Tibial nerve (tissue), 4 donors: ENCODE data around the gene SPRING1. TPM values are rescaled to one million over a fixed set of nuclear protein-coding genes. Genes with fewer than 3 reads are reported as not detected.

Source experiments
- DNase-seq, 2 donors: peaks; one replicate each; pipeline ENCODE4 v3.0.0-alpha.2; 2019; ENCODE audit warnings: low spot score in 2 of 2
- H3K27ac ChIP-seq, 4 donors: fragments of 200-600 bp; sonication (generic) in 3 of 4; one replicate each; pipeline ENCODE4 v1.5.1; 2017 to 2019; ENCODE audit warnings: mild to moderate bottlenecking in 1 of 4
- H3K27me3 ChIP-seq, 2 donors: fragments of 200-600 bp; sonication (generic) in 1 of 2; one replicate each; pipeline versions ENCODE4 v1.5.1 to v1.6.0; 2017 to 2019
- H3K36me3 ChIP-seq, 3 donors: fragments of 200-600 bp; sonication (generic); one replicate each; pipeline ENCODE4 v1.5.1; 2018 to 2019
- H3K4me1 ChIP-seq, 4 donors: fragments of 200-600 bp; sonication (generic) in 3 of 4; one replicate each; pipeline ENCODE4 v1.5.1; 2017 to 2019
- H3K4me3 ChIP-seq, 4 donors: fragments of 200-600 bp; sonication (generic) in 3 of 4; one replicate each; pipeline ENCODE4 v1.5.1; 2017 to 2019; ENCODE audit warnings: mild to moderate bottlenecking in 1 of 4, moderate library complexity in 1 of 4
- H3K9me3 ChIP-seq, 4 donors: fragments of 200-600 bp; sonication (generic) in 3 of 4; one replicate each; pipeline ENCODE4 v1.5.1; 2017 to 2019
- EP300 ChIP-seq, 2 donors: sonication (generic); formaldehyde crosslinking; IDR thresholded peaks; one replicate each; pipeline ENCODE4 v1.6.1; 2017; ENCODE audit warnings: antibody characterized with exemption in 2 of 2, mild to moderate bottlenecking in 1 of 2
- POLR2A ChIP-seq, 2 donors: fragments of 450-650 bp; IDR thresholded peaks; one replicate each; pipeline ENCODE4 v1.6.1; 2017; ENCODE audit warnings: antibody characterized with exemption in 2 of 2, mild to moderate bottlenecking in 2 of 2, moderate library complexity in 2 of 2
- WGBS, 2 donors: methylation state at CpG; one replicate each; pipeline ENCODE4 v1.1.5; 2018; 5-methylcytosine and 5-hydroxymethylcytosine counted together
- total RNA-seq, 4 donors: library from RNA; depleted of rRNA; stranded (reverse); fragments of >200 nt; gene quantifications; one replicate each; pipeline ENCODE4 v1.1.0, GENCODE V29; 2016
- TF ChIP-seq, protein P1 (sequence below), 5 experiments: fragments of 200-600 bp in 3 of 5; fragments of 450-650 bp in 2 of 5; sonication (generic) in 3 of 5; IDR thresholded peaks; one replicate each; pipeline ENCODE4 v1.5.1; 2016 to 2019; ENCODE audit warnings: antibody characterized with exemption in 5 of 5, mild to moderate bottlenecking in 3 of 5, moderate library complexity in 2 of 5

Gene SPRING1
- total RNA-seq, 4 donors from 2014 or later = 13.9 to 18.6 (median 14.9) TPM

DNA sequence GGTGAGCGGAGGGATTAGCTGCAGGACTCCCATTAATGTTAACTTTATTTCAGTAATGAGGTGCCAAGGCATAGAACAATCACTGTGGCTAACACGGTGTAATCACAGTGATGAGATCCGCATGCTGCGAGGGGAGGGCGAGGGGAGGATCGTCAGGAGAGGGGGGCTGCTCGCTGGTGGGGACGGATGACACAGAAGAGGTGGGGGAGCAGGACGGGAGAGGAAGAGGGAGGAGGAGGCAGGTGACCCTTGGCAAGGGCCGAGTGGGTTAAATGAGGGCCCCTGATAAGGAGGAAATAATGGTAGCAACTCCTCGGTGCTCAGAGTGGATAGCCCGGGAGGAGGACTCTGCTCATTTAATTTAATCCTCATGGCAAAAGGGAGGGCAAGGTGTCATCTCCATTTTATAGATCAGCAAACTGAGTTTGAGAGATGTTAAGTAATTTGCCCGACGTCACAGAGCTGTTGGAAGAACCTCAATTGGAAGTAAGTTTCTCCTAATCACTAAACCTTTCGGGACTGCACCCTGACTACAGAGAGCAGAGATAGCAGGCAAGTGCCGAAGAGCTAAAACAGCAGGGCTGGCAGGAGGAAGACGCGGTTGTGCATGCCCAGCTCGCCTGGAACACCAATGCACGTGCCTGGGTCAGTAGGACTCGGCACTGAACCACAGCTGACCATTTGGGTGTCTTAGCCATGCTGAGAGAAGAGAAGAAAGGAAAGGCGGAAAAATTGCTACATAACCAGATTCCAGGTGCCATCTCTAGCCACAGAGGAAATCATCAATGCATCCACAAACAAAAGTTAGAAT is 43.0 kb downstream of the SPRING1 start:
- Histone ChIP-seq H3K36me3 (no peaks in the 10 kb centered on the region), H3K27me3 (peaks cover 0 to 44% of the 10 kb centered on the region in 2 donors), H3K4me3 (no peak overlapping the region), H3K4me1 (peaks cover 0 to 16% (median 0%) of the 10 kb centered on the region in 4 donors), H3K27ac (no peak overlapping the region), H3K9me3 (no peaks in the 10 kb centered on the region)
- TF ChIP-seq EP300 (IDR thresholded peaks at IDR 0.05) (no peak), POLR2A (IDR thresholded peaks at IDR 0.05) (no peak)
- TF ChIP-seq, protein P1, sequence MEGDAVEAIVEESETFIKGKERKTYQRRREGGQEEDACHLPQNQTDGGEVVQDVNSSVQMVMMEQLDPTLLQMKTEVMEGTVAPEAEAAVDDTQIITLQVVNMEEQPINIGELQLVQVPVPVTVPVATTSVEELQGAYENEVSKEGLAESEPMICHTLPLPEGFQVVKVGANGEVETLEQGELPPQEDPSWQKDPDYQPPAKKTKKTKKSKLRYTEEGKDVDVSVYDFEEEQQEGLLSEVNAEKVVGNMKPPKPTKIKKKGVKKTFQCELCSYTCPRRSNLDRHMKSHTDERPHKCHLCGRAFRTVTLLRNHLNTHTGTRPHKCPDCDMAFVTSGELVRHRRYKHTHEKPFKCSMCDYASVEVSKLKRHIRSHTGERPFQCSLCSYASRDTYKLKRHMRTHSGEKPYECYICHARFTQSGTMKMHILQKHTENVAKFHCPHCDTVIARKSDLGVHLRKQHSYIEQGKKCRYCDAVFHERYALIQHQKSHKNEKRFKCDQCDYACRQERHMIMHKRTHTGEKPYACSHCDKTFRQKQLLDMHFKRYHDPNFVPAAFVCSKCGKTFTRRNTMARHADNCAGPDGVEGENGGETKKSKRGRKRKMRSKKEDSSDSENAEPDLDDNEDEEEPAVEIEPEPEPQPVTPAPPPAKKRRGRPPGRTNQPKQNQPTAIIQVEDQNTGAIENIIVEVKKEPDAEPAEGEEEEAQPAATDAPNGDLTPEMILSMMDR (IDR thresholded peaks at IDR 0.05) = no peak
- 78 to 81% methylated on average over 22 of the region's 22 CpGs for WGBS, 2 donors
- no peak for DNase-seq

DNA sequence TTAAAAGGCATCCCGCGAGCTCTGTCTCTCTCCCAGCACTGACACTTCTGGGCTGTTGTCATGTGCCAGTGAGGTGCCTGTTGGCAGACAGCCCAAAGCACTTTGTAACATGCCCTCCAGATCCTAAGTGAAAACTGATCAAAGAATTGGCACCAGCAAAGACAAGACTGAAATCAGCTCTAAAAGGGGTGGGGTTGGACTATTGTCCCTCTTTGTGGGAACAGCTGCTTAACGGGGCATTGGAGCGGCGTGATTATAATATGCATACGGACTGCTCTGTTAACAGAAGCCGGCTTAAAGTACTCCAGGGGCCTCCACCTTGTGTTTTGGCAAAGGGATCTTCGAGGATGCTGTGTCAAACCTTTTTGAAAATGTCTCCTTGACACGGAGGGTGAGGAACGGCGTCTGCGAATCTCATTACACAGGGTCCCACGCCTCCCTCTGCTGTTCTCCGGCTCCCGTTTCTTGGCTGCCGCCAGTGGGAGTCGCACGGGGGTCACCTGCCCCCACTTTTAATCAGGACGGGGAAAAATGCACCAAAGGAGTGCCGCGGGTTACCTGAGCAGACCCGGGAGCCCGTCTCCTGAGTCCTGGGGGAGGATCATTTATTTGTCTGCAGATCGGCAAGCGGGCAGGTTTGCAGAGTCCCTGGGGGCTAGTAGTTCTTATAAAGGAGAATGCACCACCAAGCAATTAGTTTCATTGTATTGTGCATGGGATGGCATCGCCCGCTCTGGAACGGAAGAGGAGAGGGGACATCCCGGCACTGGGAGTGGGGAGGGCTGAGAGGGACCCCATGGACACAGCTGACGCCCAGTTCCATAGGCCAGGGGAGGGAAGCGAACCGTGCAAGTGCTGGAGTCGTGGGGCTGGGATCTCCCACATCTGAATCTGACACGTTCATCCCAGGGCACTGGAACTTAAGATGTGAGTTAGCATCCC is 44.3 kb downstream of the SPRING1 start:
- TF ChIP-seq, protein P1 (IDR thresholded peaks at IDR 0.05) = no peak
- TF ChIP-seq POLR2A (IDR thresholded peaks at IDR 0.05) (no peak), EP300 (IDR thresholded peaks at IDR 0.05) (no peak)
- Histone ChIP-seq H3K4me1 (peaks cover 0 to 16% (median 0%) of the 10 kb centered on the region in 4 donors), H3K27me3 (peaks cover 0 to 47% of the 10 kb centered on the region in 2 donors), H3K4me3 (peak overlapping the region in 2 of 4 donors; percentile 3 to 32), H3K27ac (no peak overlapping the region), H3K9me3 (no peaks in the 10 kb centered on the region), H3K36me3 (no peaks in the 10 kb centered on the region)
- DNase-seq = no peak
- 18 to 23% methylated on average over 34 of the region's 34 CpGs for WGBS, 2 donors

DNA sequence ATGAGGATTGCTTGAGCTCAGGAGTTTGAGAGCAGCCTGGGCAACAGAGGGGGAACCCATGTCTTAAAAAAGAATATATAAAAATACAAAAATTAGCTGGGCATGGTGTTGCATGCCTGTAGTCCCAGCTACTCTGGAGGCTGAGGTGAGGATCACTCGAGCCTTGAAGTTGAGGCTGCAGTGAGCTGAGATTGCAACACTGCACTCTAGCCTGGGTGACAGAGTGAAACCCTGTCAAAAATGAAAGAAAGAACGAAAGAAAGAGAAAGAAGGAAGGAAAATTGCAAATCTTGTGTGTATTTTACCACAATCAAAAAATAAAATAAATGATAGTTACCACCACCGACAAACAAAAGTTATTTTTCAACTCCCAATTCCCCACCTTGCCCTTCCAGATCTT is 45.3 kb downstream of the SPRING1 start:
- Histone ChIP-seq H3K9me3 (no peaks in the 10 kb centered on the region), H3K4me1 (peaks cover 0 to 16% (median 0%) of the 10 kb centered on the region in 4 donors), H3K36me3 (no peaks in the 10 kb centered on the region), H3K27me3 (peaks cover 0 to 47% of the 10 kb centered on the region in 2 donors), H3K4me3 (no peak overlapping the region), H3K27ac (no peak overlapping the region)
- WGBS, 2 donors = 76% methylated on average over 3 of the region's 3 CpGs
- TF ChIP-seq, protein P1 (IDR thresholded peaks at IDR 0.05) = no peak
- TF ChIP-seq EP300 (IDR thresholded peaks at IDR 0.05) (no peak), POLR2A (IDR thresholded peaks at IDR 0.05) (no peak)
- no peak for DNase-seq

DNA sequence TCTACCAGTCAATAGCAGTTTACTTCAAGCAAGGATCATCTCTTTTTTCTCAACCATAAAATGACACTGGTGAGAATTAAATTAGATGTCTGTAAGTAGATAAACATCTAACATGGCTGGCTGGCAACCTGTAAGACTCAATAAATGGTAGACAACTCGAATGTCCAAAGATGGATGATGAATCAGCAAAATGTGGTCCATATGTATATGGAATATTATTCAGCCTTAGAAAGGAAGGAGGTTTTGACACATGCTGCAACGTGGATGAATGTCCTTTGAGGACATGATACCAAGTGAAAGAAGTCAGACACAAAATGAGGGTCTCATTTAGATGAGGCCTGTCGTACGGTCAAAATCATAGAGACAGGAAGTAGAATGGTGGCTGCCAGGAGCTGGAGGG is 46.2 kb downstream of the SPRING1 start:
- WGBS, 2 donors = 81 to 85% methylated on average over 4 of the region's 4 CpGs
- Histone ChIP-seq H3K9me3 (no peaks in the 10 kb centered on the region), H3K4me3 (no peak overlapping the region), H3K27me3 (peaks cover 0 to 47% of the 10 kb centered on the region in 2 donors), H3K27ac (no peak overlapping the region), H3K36me3 (no peaks in the 10 kb centered on the region), H3K4me1 (peaks cover 0 to 16% (median 0%) of the 10 kb centered on the region in 4 donors)
- TF ChIP-seq EP300 (IDR thresholded peaks at IDR 0.05) (no peak), POLR2A (IDR thresholded peaks at IDR 0.05) (no peak)
- TF ChIP-seq, protein P1 (IDR thresholded peaks at IDR 0.05) = no peak
- no peak for DNase-seq
